Esophagus squamous epithelium (tissue), 5 donors: Measurements from ENCODE around the gene CLDN4. TPM values are rescaled to one million over a fixed set of nuclear protein-coding genes. Genes with fewer than 3 reads are reported as not detected.

Experiments
- DNase-seq: peaks from one replicate; lab custom pipeline; 2025; lab: John Stamatoyannopoulos, UW
- H3K27ac ChIP-seq, 4 donors: fragments of 200-600 bp; sonication (generic); one replicate each; pipeline ENCODE4 v1.5.1; 2016 to 2019; ENCODE audit warnings: mild to moderate bottlenecking in 1 of 4
- H3K27me3 ChIP-seq, 4 donors: fragments of 200-600 bp; sonication (generic); 1 replicate in 3 of 4; 2 replicates in 1 of 4; pipeline versions ENCODE4 v1.5.1 to v1.6.0; 2017 to 2021; ENCODE audit warnings: antibody characterized with exemption in 1 of 4
- H3K36me3 ChIP-seq, 3 donors: fragments of 200-600 bp; sonication (generic); one replicate each; pipeline ENCODE4 v1.5.1; 2016 to 2019
- H3K4me1 ChIP-seq, 3 donors: fragments of 200-600 bp; sonication (generic); one replicate each; pipeline ENCODE4 v1.5.1; 2017 to 2019
- H3K4me3 ChIP-seq, 4 donors: fragments of 200-600 bp; sonication (generic); 1 replicate in 3 of 4; 2 replicates in 1 of 4; pipeline ENCODE4 v1.5.1; 2016 to 2019; ENCODE audit warnings: mild to moderate bottlenecking in 2 of 4, moderate library complexity in 1 of 4
- H3K9me3 ChIP-seq, 3 donors: fragments of 200-600 bp; sonication (generic); one replicate each; pipeline ENCODE4 v1.5.1; 2016 to 2019
- CTCF ChIP-seq, 6 experiments: fragments of 450-650 bp in 4 of 6; fragments of 200-600 bp in 2 of 6; sonication (generic) in 2 of 6; IDR thresholded peaks; one replicate each; pipeline ENCODE4 v1.5.1; 2016 to 2019; ENCODE audit warnings: antibody characterized with exemption in 6 of 6, mild to moderate bottlenecking in 4 of 6, moderate library complexity in 4 of 6
- POLR2A ChIP-seq, 4 donors: fragments of 450-650 bp; IDR thresholded peaks; one replicate each; pipeline ENCODE4 v1.6.1; 2017; ENCODE audit warnings: antibody characterized with exemption in 4 of 4, mild to moderate bottlenecking in 4 of 4, moderate library complexity in 3 of 4
- WGBS, 2 donors: methylation state at CpG; one replicate each; pipeline ENCODE4 v1.1.5; 2018; 5-methylcytosine and 5-hydroxymethylcytosine counted together
- intact Hi-C: fragments of 100-400 bp; cut with DNase I; formaldehyde crosslinking; loops from one replicate; pipeline ENCODE4 v1.15.0; 2022
- total RNA-seq, 4 donors: library from RNA; depleted of rRNA; stranded (reverse); fragments of >200 nt; gene quantifications; one replicate each; pipeline ENCODE4 v1.1.0, GENCODE V29; 2016
- donor health status: DM: yes; HTN: yes; CAD: no.

The CLDN4 gene
- total RNA-seq, 4 donors from 2014 or later: 99.4 to 436 (median 200) TPM

GRCh38 chr7:73822319-73823173 is 8.2 kb upstream of the CLDN4 start:
- peaks cover 2 to 30% (median 8%) of the 10 kb centered on the region in 3 donors for H3K4me1 ChIP-seq
- H3K9me3 ChIP-seq: no peaks in the 10 kb centered on the region
- 37 to 41% methylated on average over 11 to 14 of the region's 15 CpGs for whole genome bisulfite sequencing, 2 donors
- H3K4me3 ChIP-seq: no peak overlapping the region
- intact Hi-C loops: no loop called here
- no peaks in the 10 kb centered on the region for H3K27me3 ChIP-seq
- H3K27ac ChIP-seq: peak overlapping the region; percentile 60 to 77 (median 68)
- no peak for TF ChIP-seq POLR2A (IDR thresholded peaks at IDR 0.05)
- no peak for TF ChIP-seq CTCF (IDR thresholded peaks at IDR 0.05)
- DNase-seq: no peak
- H3K36me3 ChIP-seq: no peaks in the 10 kb centered on the region

- Histone ChIP-seq H3K9me3 (no peaks in the 10 kb centered on the region), H3K4me1 (peaks cover 10 to 37% (median 15%) of the 10 kb centered on the region in 3 donors), H3K27ac (peak overlapping the region in 3 of 4 donors; percentile 48 to 77 (median 76)), H3K36me3 (no peaks in the 10 kb centered on the region), H3K4me3 (no peak overlapping the region), H3K27me3 (no peaks in the 10 kb centered on the region)
- WGBS, 2 donors: 72 to 80% methylated on average over 3 to 5 of the region's 5 CpGs
- no peak for DNase-seq
- TF ChIP-seq POLR2A (IDR thresholded peaks at IDR 0.05): no peak
- no peak for TF ChIP-seq CTCF (IDR thresholded peaks at IDR 0.05)
- intact Hi-C loops: no loop called here
Measured at GRCh38 chr7:73823257-73823656, 7.5 kb upstream of the CLDN4 start.

DNA sequence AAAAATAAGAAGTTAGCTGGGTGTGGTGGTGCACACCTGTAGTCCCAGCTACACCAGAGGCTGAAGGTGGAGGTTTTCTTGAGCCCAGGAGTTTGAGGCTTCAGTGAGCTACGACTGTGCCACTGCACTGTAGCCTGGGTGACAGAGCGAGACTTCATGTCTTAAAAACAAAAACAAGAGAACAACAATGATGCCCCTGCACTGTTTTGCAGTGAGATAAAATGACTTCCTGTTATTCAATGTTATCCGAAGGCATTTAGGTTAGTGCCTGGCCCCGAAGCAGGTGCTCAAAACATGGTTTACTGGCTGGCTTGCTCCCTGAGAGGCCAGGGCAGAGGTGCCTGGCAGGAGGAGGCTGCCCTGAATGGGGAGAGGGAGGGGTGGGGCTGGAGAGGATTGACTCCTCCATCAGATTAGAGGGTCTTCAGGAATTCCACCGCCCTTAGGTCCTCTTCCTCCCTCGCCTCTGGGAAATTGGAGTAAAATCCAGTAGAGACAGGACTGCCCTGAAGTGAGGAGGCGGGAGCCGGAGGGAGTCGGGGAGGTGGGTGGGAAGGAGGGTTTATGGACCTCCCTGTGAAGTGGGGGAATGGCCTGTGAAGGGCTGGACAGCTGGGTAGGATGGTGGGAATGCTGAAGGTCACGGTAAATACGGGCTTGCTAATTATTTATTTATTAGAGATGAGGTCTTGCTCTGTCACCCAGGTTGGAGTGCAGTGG is 6.8 kb upstream of the CLDN4 start:
- no peak for DNase-seq
- no peak for TF ChIP-seq POLR2A (IDR thresholded peaks at IDR 0.05)
- H3K4me3 ChIP-seq: no peak overlapping the region
- no peaks in the 10 kb centered on the region for H3K27me3 ChIP-seq
- peak overlapping the region in 1 of 4 donors; percentile 77 for H3K27ac ChIP-seq
- peaks cover 11 to 44% (median 18%) of the 10 kb centered on the region in 3 donors for H3K4me1 ChIP-seq
- H3K36me3 ChIP-seq: no peaks in the 10 kb centered on the region
- WGBS, 2 donors: 80 to 81% methylated on average over 8 to 10 of the region's 11 CpGs
- intact Hi-C loops: no loop called here
- H3K9me3 ChIP-seq: no peaks in the 10 kb centered on the region

GRCh38 chr7:73824986-73825385 is 5.8 kb upstream of the CLDN4 start:
- DNase-seq: no peak
- 38 to 66% methylated on average over 1 to 8 of the region's 9 CpGs for WGBS, 2 donors
- TF ChIP-seq CTCF (IDR thresholded peaks at IDR 0.05): no peak
- TF ChIP-seq POLR2A (IDR thresholded peaks at IDR 0.05): no peak
- intact Hi-C loops: no loop called here
- Histone ChIP-seq H3K27me3 (peaks cover 0 to 4% (median 0%) of the 10 kb centered on the region in 4 donors), H3K9me3 (no peaks in the 10 kb centered on the region), H3K4me1 (peaks cover 11 to 54% (median 18%) of the 10 kb centered on the region in 3 donors), H3K27ac (no peak overlapping the region), H3K4me3 (no peak overlapping the region), H3K36me3 (no peaks in the 10 kb centered on the region)

- no peak overlapping the region for H3K4me3 ChIP-seq
- TF ChIP-seq POLR2A (IDR thresholded peaks at IDR 0.05) (no peak), CTCF (IDR thresholded peaks at IDR 0.05) (no peak)
- H3K4me1 ChIP-seq: peaks cover 13 to 73% (median 23%) of the 10 kb centered on the region in 3 donors
- H3K9me3 ChIP-seq: no peaks in the 10 kb centered on the region
- peaks cover 0 to 26% (median 0%) of the 10 kb centered on the region in 4 donors for H3K27me3 ChIP-seq
- H3K27ac ChIP-seq: peak overlapping the region; percentile 47 to 72 (median 62)
- intact Hi-C loops: no loop called here
- WGBS, 2 donors: 11 to 26% methylated on average over 3 to 7 of the region's 11 CpGs
- no peak for DNase-seq
- no peaks in the 10 kb centered on the region for H3K36me3 ChIP-seq
Measured at GRCh38 chr7:73827567-73828106, 3.2 kb upstream of the CLDN4 start.
